Measurements from ENCODE around the gene LRRC1. TPM values are rescaled to one million over a fixed set of nuclear protein-coding genes. Genes with fewer than 3 reads are reported as not detected.

The LRRC1 gene
- total and polyA plus RNA-seq, 9 donors, result 4.3 to 20.6 (median 8.9) TPM

DNA sequence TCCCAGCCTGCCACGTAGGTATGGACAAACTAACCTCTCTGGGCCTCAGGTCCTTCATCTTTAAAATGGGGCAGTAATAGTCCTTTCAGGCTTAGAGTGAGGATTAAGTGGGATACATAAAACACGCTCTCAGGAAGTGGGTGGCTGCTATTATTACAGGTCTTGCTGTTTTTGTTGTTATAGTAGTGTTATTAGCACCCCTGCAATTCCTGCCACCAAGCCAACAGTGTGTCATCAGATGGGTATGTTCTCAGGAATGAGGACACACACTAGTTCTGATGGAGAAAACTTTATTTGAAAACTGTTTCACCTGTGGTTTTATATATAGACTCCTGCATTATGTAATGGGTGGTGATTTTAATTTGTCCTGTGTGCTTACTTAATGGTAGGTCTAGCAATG is 131.7 kb downstream of the LRRC1 start:
- no peaks in the 10 kb centered on the region for H3K27me3 ChIP-seq
- intact Hi-C loops (cut with DNase I), result no loop called here
- no peak for DNase-seq
- H3K27ac ChIP-seq, result no peak overlapping the region
- H3K4me3 ChIP-seq, result no peak overlapping the region
- H3K36me3 ChIP-seq, result no peaks in the 10 kb centered on the region
- no peaks in the 10 kb centered on the region for H3K4me1 ChIP-seq (ENCODE audit: insufficient read depth)
- no peak for TF ChIP-seq POLR2A (IDR thresholded peaks at IDR 0.05)
- no peaks in the 10 kb centered on the region for H3K9me3 ChIP-seq
- 88 to 95% (median 91%) methylated on average over 2 of the region's 2 CpGs for WGBS, 3 donors

DNA sequence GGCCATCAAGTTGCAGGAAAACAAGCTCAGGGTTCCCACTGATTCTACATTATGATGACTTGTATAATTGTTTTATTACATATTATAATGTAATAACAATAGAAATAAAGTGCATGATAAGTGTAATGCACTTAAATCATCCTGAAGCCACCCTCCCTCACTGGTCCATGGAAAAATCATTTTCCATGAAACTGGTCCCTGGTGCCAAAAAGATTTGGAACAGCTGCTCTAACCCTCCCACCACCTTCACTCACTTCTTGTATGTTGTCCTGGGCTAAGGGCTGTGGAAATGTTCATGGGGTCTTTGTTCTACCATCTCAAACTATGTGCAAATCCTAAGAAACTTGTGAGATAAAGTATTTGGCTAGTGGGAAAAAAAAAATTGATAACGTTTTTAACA is 133.8 kb downstream of the LRRC1 start:
- WGBS, 3 donors, result 24 to 39% (median 32%) methylated on average over 1 of the region's 1 CpG
- TF ChIP-seq POLR2A (IDR thresholded peaks at IDR 0.05), result no peak
- TF ChIP-seq, protein P1, sequence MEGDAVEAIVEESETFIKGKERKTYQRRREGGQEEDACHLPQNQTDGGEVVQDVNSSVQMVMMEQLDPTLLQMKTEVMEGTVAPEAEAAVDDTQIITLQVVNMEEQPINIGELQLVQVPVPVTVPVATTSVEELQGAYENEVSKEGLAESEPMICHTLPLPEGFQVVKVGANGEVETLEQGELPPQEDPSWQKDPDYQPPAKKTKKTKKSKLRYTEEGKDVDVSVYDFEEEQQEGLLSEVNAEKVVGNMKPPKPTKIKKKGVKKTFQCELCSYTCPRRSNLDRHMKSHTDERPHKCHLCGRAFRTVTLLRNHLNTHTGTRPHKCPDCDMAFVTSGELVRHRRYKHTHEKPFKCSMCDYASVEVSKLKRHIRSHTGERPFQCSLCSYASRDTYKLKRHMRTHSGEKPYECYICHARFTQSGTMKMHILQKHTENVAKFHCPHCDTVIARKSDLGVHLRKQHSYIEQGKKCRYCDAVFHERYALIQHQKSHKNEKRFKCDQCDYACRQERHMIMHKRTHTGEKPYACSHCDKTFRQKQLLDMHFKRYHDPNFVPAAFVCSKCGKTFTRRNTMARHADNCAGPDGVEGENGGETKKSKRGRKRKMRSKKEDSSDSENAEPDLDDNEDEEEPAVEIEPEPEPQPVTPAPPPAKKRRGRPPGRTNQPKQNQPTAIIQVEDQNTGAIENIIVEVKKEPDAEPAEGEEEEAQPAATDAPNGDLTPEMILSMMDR (IDR thresholded peaks at IDR 0.05), result no peak
- TF ChIP-seq EP300 (IDR thresholded peaks at IDR 0.05), result no peak
- intact Hi-C loops (cut with DNase I), result no loop called here
- Histone ChIP-seq H3K4me1 (ENCODE audit: insufficient read depth) (no peaks in the 10 kb centered on the region), H3K4me3 (no peak overlapping the region), H3K36me3 (no peaks in the 10 kb centered on the region), H3K9me3 (no peaks in the 10 kb centered on the region), H3K27ac (no peak overlapping the region), H3K27me3 (no peaks in the 10 kb centered on the region)
- DNase-seq, result no peak

DNA sequence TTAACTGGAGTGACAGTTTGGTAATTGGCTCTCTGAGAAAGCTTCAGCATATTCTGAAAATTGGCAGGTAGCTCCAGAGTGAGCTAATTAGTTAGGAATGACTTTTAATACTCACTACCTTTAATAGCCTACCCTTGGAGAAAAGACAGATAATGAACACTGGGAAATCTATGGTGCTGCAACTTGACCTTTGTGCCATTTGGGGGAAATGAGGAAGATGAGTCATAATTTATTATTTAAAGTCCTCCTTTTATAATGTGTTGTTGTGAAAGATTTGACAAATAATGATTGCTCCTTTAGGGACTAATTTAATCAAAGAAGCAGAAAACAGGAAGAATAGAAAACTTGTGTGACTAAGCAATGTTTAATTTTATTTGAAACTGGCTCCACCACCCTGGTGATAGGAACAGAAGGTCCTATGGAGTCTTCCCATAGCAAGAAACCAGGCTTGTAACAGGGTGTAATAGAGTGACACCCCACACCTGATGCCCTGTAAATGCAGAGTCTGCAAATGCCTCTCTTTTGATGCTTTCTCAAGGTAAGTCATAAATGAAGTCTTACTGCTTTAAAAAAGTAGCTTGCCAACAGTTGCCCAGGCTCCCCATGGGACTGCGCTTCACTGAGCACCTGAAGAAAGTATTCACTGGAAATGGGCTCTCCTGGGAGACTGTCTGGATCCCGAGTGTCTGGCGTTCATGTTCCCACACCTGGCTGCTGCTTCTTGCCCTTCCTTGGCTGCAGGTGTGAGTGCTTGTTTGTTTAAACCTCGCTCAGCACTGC is 134.4 kb downstream of the LRRC1 start:
- no peak overlapping the region for H3K27ac ChIP-seq
- TF ChIP-seq, protein P1 (IDR thresholded peaks at IDR 0.05), result no peak
- TF ChIP-seq POLR2A (IDR thresholded peaks at IDR 0.05), result no peak
- TF ChIP-seq EP300 (IDR thresholded peaks at IDR 0.05), result no peak
- no peaks in the 10 kb centered on the region for H3K36me3 ChIP-seq
- intact Hi-C loops (cut with DNase I), result no loop called here
- no peak overlapping the region for H3K4me3 ChIP-seq
- H3K4me1 ChIP-seq (ENCODE audit: insufficient read depth), result no peaks in the 10 kb centered on the region
- no peaks in the 10 kb centered on the region for H3K9me3 ChIP-seq
- no peak for DNase-seq
- no peaks in the 10 kb centered on the region for H3K27me3 ChIP-seq
- WGBS, 3 donors, result 92 to 96% (median 94%) methylated on average over 4 of the region's 4 CpGs

DNA sequence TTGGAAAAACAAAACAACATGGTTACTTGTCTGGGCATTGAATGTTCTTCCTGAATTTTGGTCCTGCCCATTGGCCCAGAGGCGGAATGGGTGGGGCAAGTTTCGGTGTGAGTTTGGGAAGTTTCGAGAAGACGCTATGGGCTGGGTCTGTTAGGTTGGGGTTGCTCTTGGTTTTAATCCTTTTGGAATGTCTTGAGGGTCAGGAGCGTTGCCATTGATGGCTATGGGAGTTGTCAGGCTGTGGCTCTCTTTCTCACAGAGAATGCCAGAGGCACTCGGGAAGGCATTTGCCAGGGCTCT is 135.0 kb downstream of the LRRC1 start:
- Histone ChIP-seq H3K27ac (no peak overlapping the region), H3K4me1 (ENCODE audit: insufficient read depth) (no peaks in the 10 kb centered on the region), H3K27me3 (no peaks in the 10 kb centered on the region), H3K4me3 (no peak overlapping the region), H3K36me3 (no peaks in the 10 kb centered on the region), H3K9me3 (no peaks in the 10 kb centered on the region)
- TF ChIP-seq POLR2A (IDR thresholded peaks at IDR 0.05) (no peak), EP300 (IDR thresholded peaks at IDR 0.05) (no peak)
- TF ChIP-seq, protein P1 (IDR thresholded peaks at IDR 0.05), result no peak
- 94 to 96% (median 95%) methylated on average over 6 of the region's 6 CpGs for WGBS, 3 donors
- no peak for DNase-seq
- intact Hi-C loops (cut with DNase I), result no loop called here

DNA sequence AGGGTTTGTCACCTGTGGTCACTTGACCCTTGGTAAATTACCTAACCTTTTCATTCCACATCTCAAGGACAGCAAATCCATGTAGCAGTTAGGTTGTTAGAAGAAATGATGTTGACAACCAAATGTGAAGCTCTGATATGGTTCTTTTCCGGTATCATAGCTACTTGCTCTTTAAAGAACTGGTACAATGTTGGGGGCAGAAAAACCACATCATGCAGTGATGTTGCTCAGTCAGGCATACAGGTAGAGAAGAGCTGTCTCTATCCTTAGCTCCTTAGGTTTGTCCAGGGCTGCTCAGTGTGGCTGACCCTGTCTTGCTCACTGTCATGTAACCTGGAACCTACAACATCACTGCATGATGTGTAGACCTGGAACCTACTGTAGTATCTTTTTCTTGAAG is 135.5 kb downstream of the LRRC1 start:
- no peaks in the 10 kb centered on the region for H3K4me1 ChIP-seq (ENCODE audit: insufficient read depth)
- no peaks in the 10 kb centered on the region for H3K36me3 ChIP-seq
- no peak for DNase-seq
- 47 to 100% (median 100%) methylated on average over 1 of the region's 1 CpG for WGBS, 3 donors
- no peak overlapping the region for H3K4me3 ChIP-seq
- intact Hi-C loops (cut with DNase I), result no loop called here
- H3K27me3 ChIP-seq, result no peaks in the 10 kb centered on the region
- no peak for TF ChIP-seq EP300 (IDR thresholded peaks at IDR 0.05)
- no peak for TF ChIP-seq POLR2A (IDR thresholded peaks at IDR 0.05)
- TF ChIP-seq, protein P1 (IDR thresholded peaks at IDR 0.05), result no peak
- no peaks in the 10 kb centered on the region for H3K9me3 ChIP-seq
- H3K27ac ChIP-seq, result no peak overlapping the region
